ENCODE data around the gene MEF2B.
"Not testable (repeated sequence)": the region's sequence is repeated elsewhere in the genome, so short reads cannot be mapped to it uniquely, and the experiment has no call there.

Gene MEF2B

DNA sequence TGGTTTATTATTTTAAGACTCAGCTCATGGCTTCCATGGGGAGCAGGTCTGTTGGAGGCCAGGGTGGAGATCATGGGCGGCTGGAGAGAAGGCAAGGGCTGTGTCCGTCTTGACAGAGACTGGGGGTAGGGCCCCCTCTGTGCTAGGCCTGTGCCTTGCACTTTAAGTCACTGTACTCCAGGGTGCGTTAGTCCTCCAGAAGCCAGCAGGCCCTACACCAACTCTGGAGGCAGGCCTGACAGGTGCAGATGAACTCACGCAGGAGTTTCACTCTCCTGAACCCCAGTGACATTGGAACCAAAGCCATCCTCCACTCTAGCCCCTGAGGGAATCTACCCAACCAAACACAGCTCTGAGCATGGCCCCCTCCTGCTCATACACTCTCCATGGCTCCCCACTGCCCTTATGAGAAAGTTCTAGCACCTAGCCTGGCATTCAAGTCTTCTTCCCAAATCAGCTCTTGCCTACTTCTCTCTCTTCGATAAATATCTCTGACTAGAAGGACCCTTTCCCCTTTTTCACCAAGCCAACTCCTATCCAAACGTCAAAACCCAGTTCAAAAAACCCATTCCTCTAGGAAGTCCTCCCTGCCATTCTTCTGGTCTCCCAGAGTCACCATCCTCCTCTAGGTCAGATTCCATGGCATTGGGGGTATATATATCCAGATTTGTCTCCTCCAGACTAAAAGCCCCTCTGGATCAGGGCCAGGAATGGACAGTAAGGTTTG is 15.1 kb downstream of the MEF2B start:
- no peak for DNase-seq

- no peak for DNase-seq
Measured at GRCh38 chr19:19152668-19153384, 17.2 kb downstream of the MEF2B start.

- DNase-seq: no peak
Measured at GRCh38 chr19:19151418-19151817, 18.6 kb downstream of the MEF2B start.

- DNase-seq: no peak
Measured at GRCh38 chr19:19149435-19149834, 20.6 kb downstream of the MEF2B start.

GRCh38 chr19:19148504-19148903 is 21.6 kb downstream of the MEF2B start:
- not testable (repeated sequence) for DNase-seq

- DNase-seq: no peak
Measured at GRCh38 chr19:19147344-19147743, 22.7 kb downstream of the MEF2B start.

- no peak for DNase-seq
Measured at GRCh38 chr19:19146865-19147264, 23.2 kb downstream of the MEF2B start.

- no peak for DNase-seq
Measured at GRCh38 chr19:19145684-19146608, 24.1 kb downstream of the MEF2B start.

- no peak for DNase-seq
Measured at GRCh38 chr19:19145281-19145680, 24.8 kb downstream of the MEF2B start.

DNA sequence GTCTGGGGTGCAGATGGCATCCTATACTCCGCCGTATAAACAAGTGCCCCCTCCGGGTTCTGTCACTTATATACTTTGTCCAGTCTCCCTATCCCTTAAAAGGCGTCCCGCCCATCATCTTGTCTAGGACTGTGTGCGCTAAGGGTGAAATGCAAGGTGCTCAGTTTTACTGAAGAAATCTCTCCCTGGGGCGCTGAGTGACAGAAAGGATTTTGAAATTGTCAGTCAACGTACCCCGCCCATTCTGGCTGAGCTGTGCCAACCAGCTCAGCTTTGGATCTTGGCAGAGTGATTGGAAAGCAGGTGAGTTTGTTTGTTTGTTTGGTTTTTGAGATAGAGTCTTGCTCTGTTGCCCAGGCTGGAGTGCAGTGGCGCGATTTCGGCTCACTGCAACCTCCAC is 27.7 kb downstream of the MEF2B start:
- DNase-seq: no peak

DNA sequence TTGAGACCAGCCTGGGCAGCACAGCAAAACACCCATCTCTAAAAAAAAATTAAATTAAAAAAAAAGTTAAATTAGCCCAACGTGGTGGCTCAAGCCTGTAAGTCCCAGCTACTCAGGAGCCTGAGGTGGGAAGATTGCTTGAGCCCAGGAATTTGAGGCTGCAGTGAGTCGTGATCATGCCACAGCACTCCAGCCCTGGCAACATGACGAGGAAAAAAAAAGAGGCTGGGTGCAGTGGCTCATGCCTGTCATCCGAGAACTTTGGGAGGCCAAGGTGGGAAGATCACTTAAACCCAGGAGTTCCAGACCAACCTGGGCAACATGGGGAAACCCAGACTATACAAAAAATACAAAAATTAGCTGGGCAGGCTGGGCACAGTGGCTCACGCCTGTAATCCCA is 29.6 kb downstream of the MEF2B start:
- DNase-seq: no peak

DNA sequence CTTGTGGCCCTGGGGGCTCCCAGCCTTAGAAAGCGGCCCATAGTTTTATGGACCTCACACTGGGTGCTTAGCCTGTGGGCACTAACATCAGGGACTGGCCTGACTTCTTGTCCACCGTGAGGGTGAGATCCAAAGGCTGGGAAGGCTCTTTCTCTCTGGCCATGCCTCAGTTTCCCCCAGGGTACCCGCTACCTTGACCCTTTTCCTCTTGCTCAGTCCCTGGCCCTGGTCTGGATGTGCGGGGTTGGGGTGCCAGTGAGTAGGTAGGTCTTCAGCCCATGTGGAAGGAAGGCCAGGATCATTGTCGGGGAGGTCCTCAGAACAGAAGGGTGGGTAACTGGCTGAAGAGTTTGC is 30.2 kb downstream of the MEF2B start:
- DNase-seq: no peak

- peak; percentile 80 for DNase-seq
Measured at GRCh38 chr19:19138109-19138981, 31.7 kb downstream of the MEF2B start, which contains the start of gene TMEM161A. TSS of gene TMEM161A (minus strand) at chr19:19138478. CDS start at chr19:19138428, 50 bp downstream.

DNA sequence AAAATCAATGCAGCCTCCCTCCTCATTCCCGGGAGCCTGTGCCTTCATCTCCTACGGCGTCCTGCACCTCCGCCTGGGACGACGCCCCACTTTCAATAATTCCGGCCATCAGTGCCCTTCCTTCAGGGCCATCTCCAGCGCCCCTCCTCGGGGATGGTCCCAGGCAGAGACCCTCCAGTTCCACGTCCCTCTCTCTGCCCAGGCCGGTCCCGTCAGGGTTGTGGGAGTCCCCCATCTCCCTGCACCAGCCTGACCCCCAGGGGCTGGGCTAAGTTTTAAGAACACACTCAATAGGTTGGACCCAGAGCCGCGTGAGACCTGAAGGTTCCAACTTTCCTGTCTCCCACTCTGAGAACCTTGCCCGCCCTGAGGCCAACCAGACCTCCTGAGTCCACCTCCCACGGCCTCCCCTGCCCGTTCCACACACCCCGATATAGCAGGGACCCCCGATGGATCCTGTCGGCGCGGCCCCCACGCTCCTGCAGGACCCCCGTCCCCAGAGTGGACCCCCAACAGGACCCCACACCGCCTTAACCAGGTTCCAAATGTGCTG is 32.4 kb downstream of the MEF2B start:
- no peak for DNase-seq

- not testable (repeated sequence) for DNase-seq
Measured at GRCh38 chr19:19135713-19136112, 34.4 kb downstream of the MEF2B start.

- DNase-seq: peak; percentile 20
Measured at GRCh38 chr19:19134687-19135158, 35.3 kb downstream of the MEF2B start.

- no peak for DNase-seq
Measured at GRCh38 chr19:19133985-19134384, 36.1 kb downstream of the MEF2B start.

DNA sequence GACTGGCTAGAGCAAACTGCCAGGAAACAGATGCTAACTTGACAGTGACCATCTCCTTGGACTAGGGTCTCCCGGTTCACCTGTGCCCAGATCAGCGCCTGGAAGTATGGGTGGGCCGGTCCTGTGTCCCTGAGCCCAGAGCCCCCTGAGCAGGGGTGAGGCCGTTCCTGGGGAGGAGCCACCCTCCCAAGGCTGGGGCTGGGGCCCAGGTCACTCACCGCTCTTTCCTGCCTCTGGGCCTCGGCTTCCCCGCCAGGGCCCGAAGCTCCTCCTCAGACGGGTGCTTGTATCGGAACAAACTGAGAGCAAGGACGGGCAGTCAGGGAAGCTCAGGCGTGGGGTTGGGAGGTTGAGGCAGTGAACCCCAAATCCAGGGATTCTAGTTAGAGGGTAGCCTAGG is 37.2 kb downstream of the MEF2B start:
- no peak for DNase-seq

- DNase-seq: no peak
Measured at GRCh38 chr19:19131989-19132388, 38.1 kb downstream of the MEF2B start.

DNA sequence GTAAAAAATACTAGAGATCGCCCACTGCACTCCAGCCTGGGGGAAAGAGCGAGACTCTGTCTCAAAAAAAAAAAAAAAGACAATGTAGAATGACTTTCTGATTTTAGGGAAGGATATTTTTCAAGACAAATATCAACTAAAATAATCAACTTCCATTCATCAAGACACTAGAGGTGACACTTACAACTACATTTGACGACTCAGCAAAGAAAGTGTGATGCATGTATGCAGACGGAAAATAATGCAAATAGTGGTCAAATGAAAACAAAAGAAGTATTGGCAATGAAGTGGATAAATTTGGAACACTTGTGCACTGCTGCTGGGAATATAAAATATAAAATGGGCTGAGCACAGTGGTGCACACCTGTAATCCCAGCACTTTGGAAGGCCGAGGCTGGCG is 44.0 kb downstream of the MEF2B start:
- no peak for DNase-seq

DNA sequence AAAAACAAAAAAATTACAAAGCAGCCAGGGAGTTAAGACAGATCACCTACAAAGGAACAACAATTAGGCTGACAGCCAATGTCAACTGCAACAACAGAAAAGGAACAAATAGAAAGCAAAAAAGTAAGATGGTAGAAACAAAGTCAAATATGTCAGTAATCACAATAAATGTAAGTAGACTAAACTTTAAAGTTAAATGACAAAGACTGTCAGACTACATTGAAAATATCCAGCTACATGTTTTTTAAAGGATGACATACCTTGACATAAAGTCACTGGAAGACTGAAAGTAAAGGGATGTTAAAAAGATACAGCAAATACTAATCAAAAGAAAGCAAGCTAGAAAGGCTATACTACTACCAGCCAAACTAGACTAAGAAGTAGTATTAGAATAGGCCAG is 46.7 kb downstream of the MEF2B start:
- no peak for DNase-seq

GRCh38 chr19:19122902-19123301 is 47.2 kb downstream of the MEF2B start:
- no peak for DNase-seq

All from NCI-H526 treated with DMSO at 0.1 percent for 48 hours (cell line).